ENCODE data around the gene ATOH8.
"Not testable (repeated sequence)": the region's sequence is repeated elsewhere in the genome, so short reads cannot be mapped to it uniquely, and the experiment has no call there.

The ATOH8 gene

DNA sequence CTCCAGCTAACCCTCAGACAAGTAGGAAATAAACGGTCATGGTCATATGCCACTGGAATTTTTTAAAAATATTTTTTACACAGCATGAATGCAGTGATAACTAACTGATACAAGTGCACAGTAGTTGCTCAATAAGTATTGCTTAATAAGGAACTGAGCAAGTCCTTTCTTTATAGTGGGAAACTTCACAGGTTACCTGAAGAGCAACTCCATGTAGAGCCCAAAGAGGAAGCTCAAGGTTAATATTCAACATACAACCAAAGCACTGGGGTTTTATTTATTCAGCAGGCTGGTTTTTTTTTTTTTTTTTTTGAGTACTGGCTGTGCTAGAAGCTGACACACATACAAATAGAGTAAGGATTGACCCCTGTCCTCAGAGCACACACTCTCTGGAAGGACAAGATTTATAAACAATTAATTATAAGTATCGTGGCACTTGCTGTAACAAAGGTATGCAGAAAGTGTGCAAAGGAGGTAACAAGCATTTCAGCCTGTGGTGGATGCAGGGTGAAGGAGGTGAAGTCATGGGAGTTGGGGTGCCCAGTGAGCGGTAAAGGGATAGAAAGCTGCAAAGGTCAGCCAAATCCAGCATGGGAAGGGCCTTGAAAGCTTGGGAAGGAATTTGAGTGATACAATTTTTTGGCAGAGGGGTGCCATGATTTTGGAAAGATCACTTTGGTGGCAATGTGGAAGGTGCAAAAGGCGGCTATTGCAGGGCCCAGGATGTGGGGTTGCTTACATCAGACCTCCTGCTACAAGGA lies 52.7 kb downstream of the ATOH8 start:
- DNase-seq = no peak

GRCh38 chr2:85807756-85808155 lies 54.0 kb downstream of the ATOH8 start:
- DNase-seq = no peak

DNA sequence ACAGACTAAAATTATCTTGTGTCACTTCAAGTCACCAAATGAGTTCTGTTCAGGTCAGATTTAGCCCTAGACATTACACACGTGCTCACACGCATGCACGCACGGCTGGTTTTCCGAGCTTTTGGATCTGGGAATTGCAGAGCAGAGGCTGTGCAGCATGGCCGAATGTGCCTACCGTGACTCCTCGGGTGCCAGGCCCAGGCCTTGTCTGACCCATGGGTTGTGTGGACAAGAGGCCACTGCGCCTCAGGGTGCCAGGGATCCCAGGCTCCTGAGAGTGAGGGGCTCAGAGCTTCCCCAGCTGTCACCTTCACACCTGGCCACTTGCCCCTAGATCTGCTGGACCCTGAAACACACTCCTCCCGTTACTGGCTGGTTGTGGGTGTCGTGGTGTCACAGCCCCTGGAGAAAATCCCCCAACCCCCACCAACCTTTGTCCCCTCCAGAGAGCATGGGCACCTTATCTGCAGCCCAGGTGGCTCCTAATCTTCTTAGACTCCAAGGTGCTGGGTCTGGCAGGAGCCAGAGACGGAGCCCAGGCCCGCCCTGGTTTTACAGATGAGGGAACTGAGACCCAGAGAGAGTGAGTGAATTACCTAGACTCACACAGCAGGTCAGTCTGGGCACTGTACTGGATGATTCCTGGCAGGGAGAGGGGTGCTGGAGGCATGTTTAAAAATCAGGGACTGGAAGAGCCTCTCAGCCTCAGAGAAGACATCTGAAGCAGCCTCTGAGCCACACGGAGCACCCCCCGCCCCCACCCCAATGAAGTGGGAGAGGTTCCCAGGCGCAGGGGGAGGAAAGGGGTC lies 56.8 kb downstream of the ATOH8 start:
- no peak for DNase-seq

- DNase-seq = no peak
These were observed 57.6 kb downstream of the ATOH8 start for GRCh38 chr2:85811180-85812093.

DNA sequence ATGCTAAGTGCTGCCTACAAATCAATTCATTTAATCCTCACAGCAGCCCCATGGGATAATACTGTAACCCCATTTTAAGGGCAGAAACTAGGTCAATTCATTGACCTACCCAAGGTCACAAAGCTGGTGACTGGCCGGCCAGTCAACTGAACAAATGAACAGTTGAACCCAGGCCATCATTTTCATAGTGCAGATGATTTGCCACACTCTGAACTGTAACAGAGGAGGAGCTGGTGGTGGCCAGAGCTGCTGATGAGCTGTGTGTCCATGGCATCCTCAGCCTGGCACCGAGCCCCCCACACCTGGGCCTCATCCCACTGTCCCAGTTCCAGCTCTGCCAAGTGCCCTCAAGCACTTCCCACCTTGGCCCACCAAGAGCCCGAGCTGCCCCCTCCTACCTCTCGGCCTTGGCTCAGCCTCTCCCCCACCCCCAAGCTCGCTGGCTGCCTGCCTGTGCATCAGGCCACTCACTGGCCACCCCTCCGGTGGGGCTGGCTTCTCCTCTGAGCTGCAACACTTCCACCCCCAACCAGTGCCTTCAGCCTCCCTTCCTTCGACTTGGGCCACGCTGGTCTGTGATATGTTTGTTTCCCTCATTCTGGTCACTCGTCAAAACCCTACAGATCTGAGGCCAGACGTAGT lies 58.4 kb downstream of the ATOH8 start:
- no peak for DNase-seq

- no peak for DNase-seq
These were observed 59.6 kb downstream of the ATOH8 start for GRCh38 chr2:85813211-85813981.

DNA sequence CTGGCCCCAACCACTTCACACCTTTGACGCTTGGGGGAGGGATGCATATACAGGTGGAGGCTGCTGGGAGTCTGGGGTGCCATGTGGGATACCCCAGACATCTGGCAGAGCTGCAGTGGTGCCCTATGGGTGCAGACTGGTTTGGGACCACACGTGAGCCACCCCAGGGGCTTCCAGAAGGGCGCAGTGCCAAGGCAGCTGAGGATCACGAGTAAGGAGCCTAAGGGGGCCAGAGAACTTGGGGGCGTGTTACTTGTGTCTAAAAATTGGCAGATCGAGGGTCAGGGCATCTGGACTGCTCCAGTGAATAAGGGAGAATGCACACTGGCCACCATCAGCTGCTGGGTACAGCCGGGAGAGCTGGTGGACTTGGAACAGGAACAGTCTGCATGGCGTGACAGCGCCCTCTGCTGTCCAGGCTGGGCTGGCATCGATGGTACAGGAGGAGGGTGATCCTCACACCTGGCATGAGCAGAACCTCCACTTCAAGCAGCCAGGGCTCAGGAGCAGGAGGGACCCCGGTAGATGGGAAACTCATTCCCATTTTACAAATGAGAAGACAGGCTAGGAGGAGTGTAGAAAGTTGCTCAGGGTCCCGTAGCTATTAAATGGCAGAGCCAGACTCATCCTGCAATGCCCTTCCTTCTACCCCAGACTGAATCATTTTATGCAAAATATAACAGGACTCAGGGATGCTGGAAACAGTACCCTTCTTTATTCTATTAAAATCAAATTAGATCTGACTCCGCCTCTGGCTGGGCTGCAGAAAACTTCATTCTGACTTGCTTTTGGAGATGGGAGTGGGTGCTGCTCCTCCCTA lies 60.4 kb downstream of the ATOH8 start:
- DNase-seq = no peak

DNA sequence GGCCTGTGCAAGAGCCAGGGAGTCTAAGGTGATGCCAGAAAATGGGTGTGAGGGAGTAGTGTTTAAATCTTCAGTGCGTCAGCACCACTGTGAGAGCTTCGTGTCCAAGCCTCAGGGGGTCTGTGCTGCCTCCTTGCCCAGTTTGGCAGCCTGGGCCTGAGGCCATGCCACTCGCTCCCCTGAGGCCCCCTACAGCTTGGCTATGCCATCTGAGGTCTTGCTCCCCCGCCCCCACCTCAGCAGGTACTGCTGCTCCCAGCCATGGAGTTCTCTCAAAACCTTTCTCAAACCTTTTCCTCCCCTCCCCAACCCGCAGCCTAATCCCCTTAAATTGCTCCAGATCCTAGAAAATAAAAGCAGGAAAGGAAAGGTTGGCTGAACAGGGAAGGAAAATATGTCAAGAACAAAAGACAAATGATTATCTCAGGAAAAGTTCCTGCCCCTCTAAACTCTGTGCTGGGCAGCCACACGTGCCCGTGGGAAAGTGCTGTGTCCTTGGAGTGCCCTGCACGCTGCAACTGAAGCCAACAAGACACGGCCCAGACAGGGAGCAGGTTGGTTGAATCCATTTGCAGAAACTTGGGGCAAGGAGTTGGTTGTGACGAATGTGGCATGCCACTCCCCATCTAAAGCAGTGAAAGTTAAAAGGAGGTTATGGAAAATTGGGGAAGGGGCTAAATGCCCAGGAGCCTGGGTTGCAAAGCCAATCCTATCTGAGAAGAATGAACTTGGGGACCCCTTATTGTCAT lies 61.2 kb downstream of the ATOH8 start:
- DNase-seq = no peak

GRCh38 chr2:85819811-85820510 lies 66.2 kb downstream of the ATOH8 start:
- no peak for DNase-seq

DNA sequence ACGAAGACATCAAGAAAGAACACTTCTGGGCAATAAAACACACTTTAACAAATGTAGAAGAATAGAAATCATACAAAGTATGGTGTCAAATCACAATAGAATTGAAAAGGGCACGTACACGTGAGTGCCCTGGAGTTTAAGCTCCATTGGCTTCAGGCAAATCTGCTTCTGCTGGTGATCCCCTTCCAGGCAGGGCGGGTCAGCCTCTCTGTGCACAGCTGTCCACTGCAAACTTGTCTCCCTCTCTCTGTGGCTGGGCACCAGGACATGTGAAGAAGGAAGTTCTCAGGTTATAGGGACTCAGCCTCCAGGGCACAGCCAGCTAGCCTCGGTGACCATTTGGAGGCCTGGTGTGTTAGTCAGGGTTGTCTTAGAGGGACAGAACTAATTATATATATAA lies 69.0 kb downstream of the ATOH8 start:
- no peak for DNase-seq

DNA sequence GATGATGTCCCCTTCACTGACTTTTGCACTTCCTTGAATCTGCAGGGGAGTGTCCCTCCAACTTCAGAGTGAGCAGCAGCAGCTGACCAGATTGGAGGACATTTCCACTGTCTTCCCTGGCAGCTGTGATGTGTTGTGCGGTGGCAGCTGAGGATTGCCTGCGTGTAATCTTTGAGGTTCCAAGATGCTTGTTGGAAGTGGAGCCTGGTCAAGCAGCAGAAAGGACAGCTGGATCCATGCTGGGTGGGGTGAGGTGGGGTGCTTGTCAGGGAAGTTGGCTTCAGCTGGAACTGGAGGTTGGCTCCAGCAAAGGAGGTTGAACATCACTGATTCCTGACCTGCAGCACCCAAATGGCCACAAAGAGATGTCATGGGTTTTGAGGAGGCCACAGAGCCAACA lies 70.2 kb downstream of the ATOH8 start:
- DNase-seq = no peak

- no peak for DNase-seq
These were observed 73.4 kb downstream of the ATOH8 start for GRCh38 chr2:85826990-85827878.

- no peak for DNase-seq
These were observed 74.2 kb downstream of the ATOH8 start for GRCh38 chr2:85827879-85828569.

DNA sequence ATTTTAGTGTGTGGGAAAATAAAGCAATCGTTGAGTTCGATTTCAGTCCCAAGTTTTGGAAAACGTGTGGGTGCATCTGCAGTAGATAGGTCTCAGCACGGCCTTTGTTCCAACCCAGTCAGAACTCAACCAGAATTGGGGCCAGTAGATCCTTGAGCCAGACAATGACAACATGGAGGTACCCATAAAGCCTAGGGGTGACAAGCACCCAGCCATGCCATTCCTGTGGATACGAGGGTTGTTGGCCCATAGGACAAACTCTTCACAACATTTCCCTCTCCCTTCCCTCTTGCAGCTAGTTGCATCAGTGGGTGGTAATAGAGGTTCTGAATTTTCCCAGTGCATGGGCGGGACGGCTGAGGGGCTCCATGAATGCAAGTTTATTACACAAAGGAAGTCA lies 74.9 kb downstream of the ATOH8 start:
- DNase-seq = no peak

DNA sequence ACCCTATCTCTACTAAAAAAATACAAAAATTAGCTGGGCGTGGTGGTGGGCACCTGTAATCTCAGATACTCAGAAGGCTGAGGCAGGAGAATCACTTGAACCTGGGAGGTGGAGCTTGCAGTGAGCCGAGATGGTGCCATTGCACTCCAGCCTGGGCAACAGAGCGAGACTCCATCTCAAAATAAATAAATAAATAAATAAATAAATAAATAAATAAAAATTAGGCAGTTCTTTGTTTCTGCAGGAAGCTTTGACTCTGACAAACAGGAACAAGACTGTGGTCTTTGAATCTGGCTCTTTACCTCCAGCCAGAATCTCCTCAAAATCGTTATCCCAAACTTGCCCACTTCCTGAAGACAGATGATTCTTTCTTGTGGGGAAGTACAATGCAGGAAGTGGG lies 75.6 kb downstream of the ATOH8 start:
- not testable (repeated sequence) for DNase-seq

DNA sequence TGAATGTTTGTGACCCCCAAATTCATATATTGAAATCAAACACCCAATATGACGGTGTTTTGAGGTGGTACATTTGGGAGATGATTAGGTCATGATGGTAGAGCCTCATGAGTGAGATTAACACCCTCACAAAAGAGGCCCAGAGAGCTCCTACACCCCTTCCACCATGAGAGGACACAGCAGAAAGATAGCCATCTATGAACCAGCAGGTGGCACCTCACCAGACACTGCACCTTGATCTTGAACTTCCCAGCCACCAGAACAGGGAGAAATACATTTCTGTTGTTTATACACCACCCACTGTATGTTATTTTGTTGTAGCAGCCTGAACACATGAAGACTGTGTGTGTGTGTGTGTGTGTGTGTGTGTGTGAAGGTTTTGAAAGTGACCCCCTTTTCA lies 76.9 kb downstream of the ATOH8 start:
- DNase-seq = no peak

- no peak for DNase-seq
These were observed 77.9 kb downstream of the ATOH8 start for GRCh38 chr2:85831735-85832134.

DNA sequence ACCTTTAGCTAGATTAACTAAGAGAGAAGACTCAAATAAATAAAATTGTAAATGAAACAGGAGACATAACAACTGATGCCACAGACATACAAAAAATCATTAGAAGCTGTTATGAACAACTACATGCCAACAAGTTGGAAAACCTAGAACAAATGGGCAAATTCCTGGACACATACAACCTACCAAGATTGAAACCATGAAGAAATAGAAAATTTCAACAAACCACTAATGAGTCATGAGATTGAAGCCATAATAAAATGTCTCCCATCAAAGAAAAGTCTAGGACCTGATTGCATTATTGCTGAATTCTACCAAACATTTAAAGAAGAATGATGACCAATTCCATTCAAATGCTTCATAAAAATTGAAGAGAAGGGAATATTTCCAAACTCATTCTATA lies 80.7 kb downstream of the ATOH8 start:
- no peak for DNase-seq
